GM21515 (cell line): Measurements from ENCODE around the gene CRYZL1.
A peak's percentile ranks its signal among the peaks of the same experiment; 100 is the strongest.

Experiments
- ATAC-seq: cut with Tn5 transposase; IDR thresholded peaks from one replicate; pipeline ENCODE4 v1.9.1; 2021; ENCODE audit not compliant: unreplicated experiment

The CRYZL1 gene

GRCh38 chr21:33566514-33566913, 75.0 kb downstream of the CRYZL1 start:
- ATAC-seq: no peak

GRCh38 chr21:33562389-33562788, 79.2 kb downstream of the CRYZL1 start:
- no peak for ATAC-seq

DNA sequence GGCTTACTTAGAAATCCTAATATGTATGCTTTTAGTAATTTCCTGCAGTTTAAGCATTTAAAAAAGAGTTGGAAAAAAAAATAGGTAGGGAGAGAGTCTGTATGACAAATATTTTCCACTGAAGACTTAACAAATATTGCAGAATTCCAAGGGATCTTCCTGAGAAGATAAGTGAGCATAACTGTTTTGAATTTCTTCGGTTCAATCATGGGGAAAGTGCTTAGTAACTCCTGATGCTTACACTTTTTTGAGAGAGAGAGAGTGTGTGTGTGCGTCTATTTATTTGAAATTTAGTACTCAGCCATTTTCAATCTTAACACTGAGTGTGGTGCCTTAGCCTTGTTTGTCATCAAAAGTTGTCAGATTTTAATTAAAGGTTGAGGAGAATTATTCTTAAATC, 80.2 kb downstream of the CRYZL1 start:
- ATAC-seq: no peak

DNA sequence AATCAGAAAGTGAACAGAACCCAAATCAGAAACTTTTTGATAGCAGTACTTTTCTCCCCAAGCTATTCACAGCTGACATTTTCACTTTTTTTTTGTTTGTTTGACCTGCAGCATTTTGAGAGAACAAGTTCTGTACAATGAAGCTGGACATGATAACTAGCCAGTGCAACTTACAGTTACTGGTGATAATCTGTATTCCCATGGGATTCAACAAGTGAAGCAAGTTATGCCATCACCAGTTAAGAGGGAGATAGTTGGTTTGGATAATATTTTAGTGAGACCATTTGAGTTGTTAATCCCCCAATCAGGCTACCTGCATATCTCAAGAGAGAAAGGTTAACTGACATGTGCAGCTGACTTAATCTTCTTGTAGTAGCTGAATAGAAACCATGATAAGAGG, 80.6 kb downstream of the CRYZL1 start:
- ATAC-seq: no peak

- no peak for ATAC-seq
Observed at GRCh38 chr21:33559813-33560212, 81.7 kb downstream of the CRYZL1 start.

GRCh38 chr21:33558777-33559421, 82.6 kb downstream of the CRYZL1 start:
- ATAC-seq: no peak

DNA sequence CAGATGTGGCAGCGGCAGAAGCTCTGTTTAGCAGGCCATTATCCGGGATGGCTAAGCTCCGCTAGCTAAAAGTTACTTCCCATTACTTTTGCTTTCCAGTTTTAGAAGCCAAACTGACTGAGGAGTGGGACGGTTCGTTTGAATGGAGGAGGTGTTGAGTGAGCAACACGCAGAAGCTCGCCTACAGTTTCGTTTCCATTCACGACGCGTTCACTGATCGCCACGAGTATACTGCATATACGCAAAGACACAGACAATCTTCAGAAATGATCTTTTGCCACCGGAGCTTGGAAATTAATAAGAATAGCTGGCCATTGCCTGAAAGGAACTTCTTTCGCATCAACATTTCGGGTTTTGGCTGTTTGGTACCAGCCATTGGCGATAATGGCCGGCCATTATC, 84.1 kb downstream of the CRYZL1 start:
- no peak for ATAC-seq

- ATAC-seq: no peak
Observed at GRCh38 chr21:33554982-33555344, 86.6 kb downstream of the CRYZL1 start.

DNA sequence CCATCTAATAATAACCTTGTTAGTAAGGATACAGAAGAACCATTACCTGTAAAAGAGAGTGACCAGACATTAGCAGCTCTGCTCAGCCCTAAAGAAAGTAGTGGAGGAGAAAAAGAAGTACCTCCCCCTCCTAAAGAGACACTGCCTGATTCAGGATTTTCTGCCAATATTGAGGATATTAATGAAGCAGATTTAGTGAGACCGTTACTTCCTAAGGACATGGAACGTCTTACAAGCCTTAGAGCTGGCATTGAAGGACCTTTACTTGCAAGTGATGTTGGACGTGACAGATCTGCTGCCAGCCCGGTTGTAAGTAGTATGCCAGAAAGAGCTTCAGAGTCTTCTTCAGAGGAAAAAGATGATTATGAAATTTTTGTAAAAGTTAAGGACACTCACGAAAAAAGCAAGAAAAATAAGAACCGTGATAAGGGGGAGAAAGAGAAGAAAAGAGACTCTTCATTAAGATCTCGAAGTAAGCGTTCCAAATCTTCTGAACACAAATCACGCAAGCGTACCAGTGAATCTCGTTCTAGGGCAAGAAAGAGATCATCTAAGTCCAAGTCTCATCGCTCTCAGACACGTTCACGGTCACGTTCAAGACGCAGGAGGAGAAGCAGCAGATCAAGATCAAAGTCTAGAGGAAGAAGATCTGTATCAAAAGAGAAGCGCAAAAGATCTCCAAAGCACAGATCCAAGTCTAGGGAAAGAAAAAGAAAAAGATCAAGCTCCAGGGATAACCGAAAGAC, 87.1 kb downstream of the CRYZL1 start:
- ATAC-seq: no peak

DNA sequence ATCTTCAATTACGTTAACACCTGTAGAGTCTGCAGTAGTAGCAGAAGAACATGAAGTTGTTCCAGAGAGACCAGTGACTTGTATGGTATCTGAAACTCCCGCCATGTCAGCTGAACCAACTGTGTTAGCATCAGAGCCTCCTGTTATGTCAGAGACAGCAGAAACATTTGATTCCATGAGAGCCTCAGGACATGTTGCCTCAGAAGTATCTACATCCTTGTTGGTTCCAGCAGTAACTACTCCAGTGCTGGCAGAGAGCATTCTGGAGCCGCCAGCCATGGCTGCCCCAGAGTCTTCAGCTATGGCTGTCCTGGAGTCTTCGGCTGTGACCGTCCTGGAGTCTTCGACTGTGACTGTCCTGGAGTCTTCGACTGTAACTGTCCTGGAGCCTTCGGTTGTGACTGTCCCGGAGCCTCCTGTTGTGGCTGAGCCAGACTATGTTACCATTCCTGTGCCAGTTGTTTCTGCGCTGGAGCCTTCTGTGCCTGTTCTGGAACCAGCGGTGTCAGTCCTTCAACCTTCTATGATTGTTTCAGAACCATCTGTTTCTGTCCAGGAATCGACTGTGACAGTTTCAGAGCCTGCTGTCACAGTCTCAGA, 88.4 kb downstream of the CRYZL1 start:
- no peak for ATAC-seq

- ATAC-seq: no peak
Observed at GRCh38 chr21:33552093-33552998, 89.2 kb downstream of the CRYZL1 start.

- ATAC-seq: no peak
Observed at GRCh38 chr21:33551664-33552063, 89.9 kb downstream of the CRYZL1 start.

GRCh38 chr21:33550772-33551660, 90.5 kb downstream of the CRYZL1 start:
- ATAC-seq: no peak

- ATAC-seq: no peak
Observed at GRCh38 chr21:33549848-33550771, 91.4 kb downstream of the CRYZL1 start.

DNA sequence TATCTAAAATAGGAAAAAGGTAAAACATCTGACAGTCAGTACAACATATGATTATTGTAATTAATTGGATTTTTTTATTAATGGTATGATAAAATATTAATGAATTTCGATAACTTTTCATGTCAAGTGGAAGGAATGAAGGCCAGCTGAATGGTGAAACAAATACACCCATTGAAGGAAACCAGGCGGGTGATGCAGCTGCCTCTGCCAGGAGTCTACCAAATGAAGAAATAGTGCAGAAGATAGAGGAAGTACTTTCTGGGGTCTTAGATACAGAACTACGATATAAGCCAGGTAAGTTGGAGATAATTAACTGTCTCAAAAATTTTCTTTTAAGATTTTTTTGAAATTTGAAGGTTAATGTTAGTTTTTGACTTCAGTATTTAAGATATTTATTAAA, 95.5 kb downstream of the CRYZL1 start:
- ATAC-seq: no peak

- ATAC-seq: no peak
Observed at GRCh38 chr21:33544451-33545195, 96.9 kb downstream of the CRYZL1 start.

- peak; percentile 15 for ATAC-seq
Observed at GRCh38 chr21:33543505-33544129, 97.9 kb downstream of the CRYZL1 start.
